A549 (cell line): ENCODE results near the gene MAP3K4. TPM values are rescaled to one million over a fixed set of nuclear protein-coding genes. Genes with fewer than 3 reads are reported as not detected.

Experiments used
- ATAC-seq, 2 experiments: fragments of 200-7000 bp in 1 of 2; fragments of >200 bp in 1 of 2; cut with Nextera tagmentation in 1 of 2; cut with Tn5 transposase in 1 of 2; 3 replicates each; pipeline versions ENCODE4 v1.8.0 to v1.9.1; 2018 to 2020; ENCODE audit warnings: mild to moderate bottlenecking in 1 of 2, moderate library complexity in 1 of 2
- CTCF ChIA-PET: fragments of 300-600 bp; sonication (Branson Sonifier 250); formaldehyde crosslinking; extraction: SDS; loops from one replicate; lab custom pipeline; 2021; ENCODE audit warnings: antibody characterized with exemption, inconsistent platforms; lab: Yijun Ruan, JAX
- POLR2A ChIA-PET: fragments of 350-600 bp; formaldehyde crosslinking; extraction: SDS; loops from one replicate; lab custom pipeline; 2021; ENCODE audit warnings: antibody characterized with exemption, inconsistent platforms; lab: Yijun Ruan, JAX
- DNase-seq, 2 experiments: peaks; one replicate each; pipeline versions ENCODE4 v3.0.0 to v3.0.0-alpha.2; 2011 to 2016; ENCODE audit warnings: low read depth in 1 of 2, low spot score in 1 of 2
- FAIRE-seq: peaks from 2 replicates; lab custom pipeline; 2011; peaks lifted over from hg19 to GRCh38; lab: Jason Lieb, UNC
- H3K27ac ChIP-seq, 2 experiments: fragments of >200 bp; sonication (Bioruptor Twin); formaldehyde crosslinking; 3 replicates each; pipeline ENCODE4 v1.5.1; 2016 to 2017
- H3K4me1 ChIP-seq: fragments of >200 bp; sonication (Bioruptor Twin); formaldehyde crosslinking; 3 replicates; pipeline ENCODE4 v1.6.1; 2016
- H3K4me2 ChIP-seq: fragments of >200 bp; sonication (Bioruptor Twin); formaldehyde crosslinking; 3 replicates; pipeline ENCODE4 v1.6.1; 2016
- H3K4me3 ChIP-seq: fragments of >200 bp; sonication (Bioruptor Twin); formaldehyde crosslinking; 3 replicates; pipeline ENCODE4 v1.5.1; 2016
- H3K9me3 ChIP-seq: fragments of >200 bp; sonication (Bioruptor Twin); formaldehyde crosslinking; 3 replicates; pipeline ENCODE4 v1.6.1; 2016
- ATOH8 ChIP-seq: fragments of 250-450 bp; sonication (Bioruptor Pico); IDR thresholded peaks from 2 replicates; pipeline ENCODE4 v1.5.0; 2020; ENCODE audit warnings: low read depth, mild to moderate bottlenecking, moderate library complexity
- ESRRA ChIP-seq: fragments of 150-350 bp; IDR thresholded peaks from 2 replicates; pipeline ENCODE4 v1.6.1; 2014; ENCODE audit warnings: mild to moderate bottlenecking, low read length, borderline replicate concordance
- FOSL2 ChIP-seq, 2 experiments: fragments of 450-650 bp in 1 of 2; fragments of >200 bp in 1 of 2; sonication (Bioruptor Twin) in 1 of 2; formaldehyde crosslinking; IDR thresholded peaks; 2 replicates each; pipeline versions ENCODE4 v1.5.0 to v1.6.1; 2016 to 2020; ENCODE audit warnings: mild to moderate bottlenecking in 1 of 2, moderate library complexity in 1 of 2
- FOXS1 ChIP-seq: fragments of 250-450 bp; sonication (Bioruptor Pico); IDR thresholded peaks from 2 replicates; pipeline ENCODE4 v1.5.0; 2020; ENCODE audit warnings: mild to moderate bottlenecking, moderate library complexity
- HES2 ChIP-seq: fragments of >200 bp; sonication (Bioruptor Twin); formaldehyde crosslinking; IDR thresholded peaks from 2 replicates; pipeline ENCODE4 v1.6.1; 2016
- HEYL ChIP-seq: fragments of 250-450 bp; sonication (Bioruptor Pico); IDR thresholded peaks from 2 replicates; pipeline ENCODE4 v1.8.0; 2021; ENCODE audit warnings: mild to moderate bottlenecking, moderate library complexity
- HOXA7 ChIP-seq: fragments of 250-450 bp; sonication (Bioruptor Pico); IDR thresholded peaks from 2 replicates; pipeline ENCODE4 v1.5.0; 2020; ENCODE audit warnings: mild to moderate bottlenecking, moderate library complexity
- JUNB ChIP-seq: fragments of >200 bp; sonication (Bioruptor Twin); formaldehyde crosslinking; IDR thresholded peaks from 2 replicates; pipeline ENCODE4 v1.6.1; 2016
- MAFK ChIP-seq: fragments of 450-650 bp; IDR thresholded peaks from 2 replicates; pipeline ENCODE4 v1.6.1; 2014; ENCODE audit not compliant: partially characterized antibody
- MYC ChIP-seq: IDR thresholded peaks from 2 replicates; pipeline ENCODE4 v1.6.1; 2012; ENCODE audit warnings: mild to moderate bottlenecking, inconsistent platforms, low read length, improper control_type of control experiment, borderline replicate concordance
- RFX5 ChIP-seq: fragments of 450-650 bp; IDR thresholded peaks from 2 replicates; pipeline ENCODE4 v1.7.1; 2014; ENCODE audit warnings: antibody characterized with exemption, mild to moderate bottlenecking, moderate library complexity
- WGBS: methylation state at CpG from one replicate; pipeline ENCODE4 v1.1.6; 2017; ENCODE audit errors: missing lambda C conversion rate; 5-methylcytosine and 5-hydroxymethylcytosine counted together
- polyA plus RNA-seq, 4 experiments: library from polyadenylated mRNA; depleted of rRNA in 3 of 4; stranded (reverse); fragments of >200 nt; fragmentation: RNase III in 1 of 4; extraction: RNeasy Plus Mini Kit Qiagen cat#74134 plus additional on column Dnase treatment in 1 of 4; gene quantifications; 2 replicates in 3 of 4; 3 replicates in 1 of 4; pipeline ENCODE4 v1.2.3, GENCODE V29; 2011 to 2017
- TF ChIP-seq, protein P1 (sequence below): fragments of >200 bp; sonication (Bioruptor Twin); formaldehyde crosslinking; IDR thresholded peaks from 3 replicates; pipeline ENCODE4 v1.5.1; 2016
- TF ChIP-seq, protein P2 (sequence below): fragments of 250-450 bp; sonication (Bioruptor Pico); IDR thresholded peaks from 2 replicates; pipeline ENCODE4 v1.5.0; 2021; ENCODE audit warnings: mild to moderate bottlenecking, moderate library complexity, borderline replicate concordance
- TF ChIP-seq, protein P3 (sequence below): IDR thresholded peaks from 2 replicates; pipeline ENCODE4 v1.6.1; 2012

MAP3K4 gene
- polyA plus RNA-seq, 2 of the 4 experiments (the other 2 are of a cell fraction), result 7.3 to 13.4 TPM

DNA sequence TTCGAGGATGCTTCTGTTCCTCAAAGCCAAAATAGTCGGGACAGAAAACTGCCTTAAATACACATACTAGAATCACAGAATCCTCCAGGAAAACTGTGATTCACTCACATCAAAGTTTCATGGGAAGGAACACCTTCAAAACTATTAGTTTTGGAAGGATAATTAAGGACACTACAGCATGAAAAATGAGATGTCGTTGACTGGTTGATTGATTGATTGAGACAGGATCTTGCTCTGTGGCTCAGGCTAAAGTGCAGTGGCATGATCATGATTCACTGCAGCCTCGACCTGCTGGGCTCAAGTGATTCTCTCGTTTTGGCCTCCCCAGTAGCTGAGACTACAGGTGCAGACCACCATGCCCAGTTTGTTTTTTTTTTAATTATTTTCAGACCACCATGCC lies 25.7 kb upstream of the MAP3K4 start (continued):
- TF ChIP-seq, protein P1, sequence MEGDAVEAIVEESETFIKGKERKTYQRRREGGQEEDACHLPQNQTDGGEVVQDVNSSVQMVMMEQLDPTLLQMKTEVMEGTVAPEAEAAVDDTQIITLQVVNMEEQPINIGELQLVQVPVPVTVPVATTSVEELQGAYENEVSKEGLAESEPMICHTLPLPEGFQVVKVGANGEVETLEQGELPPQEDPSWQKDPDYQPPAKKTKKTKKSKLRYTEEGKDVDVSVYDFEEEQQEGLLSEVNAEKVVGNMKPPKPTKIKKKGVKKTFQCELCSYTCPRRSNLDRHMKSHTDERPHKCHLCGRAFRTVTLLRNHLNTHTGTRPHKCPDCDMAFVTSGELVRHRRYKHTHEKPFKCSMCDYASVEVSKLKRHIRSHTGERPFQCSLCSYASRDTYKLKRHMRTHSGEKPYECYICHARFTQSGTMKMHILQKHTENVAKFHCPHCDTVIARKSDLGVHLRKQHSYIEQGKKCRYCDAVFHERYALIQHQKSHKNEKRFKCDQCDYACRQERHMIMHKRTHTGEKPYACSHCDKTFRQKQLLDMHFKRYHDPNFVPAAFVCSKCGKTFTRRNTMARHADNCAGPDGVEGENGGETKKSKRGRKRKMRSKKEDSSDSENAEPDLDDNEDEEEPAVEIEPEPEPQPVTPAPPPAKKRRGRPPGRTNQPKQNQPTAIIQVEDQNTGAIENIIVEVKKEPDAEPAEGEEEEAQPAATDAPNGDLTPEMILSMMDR, result no peak
- TF ChIP-seq, all 56 proteins: peak for 0

GRCh38 chr6:160966493-160967229 lies 24.9 kb upstream of the MAP3K4 start:
- no peak overlapping the region for H3K4me2 ChIP-seq
- FAIRE-seq, result no peak
- no peaks in the 10 kb centered on the region for H3K4me1 ChIP-seq
- 61% methylated on average over 7 of the region's 7 CpGs for WGBS
- no peaks in the 10 kb centered on the region for H3K9me3 ChIP-seq
- no peak overlapping the region for H3K4me3 ChIP-seq
- ChIA-PET POLR2A (no interaction called here), CTCF (no interaction called here)
- no peak for ATAC-seq
- TF ChIP-seq MAFK, result peak; percentile 39
- no peak for TF ChIP-seq MYC
- no peak for DNase-seq
- H3K27ac ChIP-seq, result no peak overlapping the region

DNA sequence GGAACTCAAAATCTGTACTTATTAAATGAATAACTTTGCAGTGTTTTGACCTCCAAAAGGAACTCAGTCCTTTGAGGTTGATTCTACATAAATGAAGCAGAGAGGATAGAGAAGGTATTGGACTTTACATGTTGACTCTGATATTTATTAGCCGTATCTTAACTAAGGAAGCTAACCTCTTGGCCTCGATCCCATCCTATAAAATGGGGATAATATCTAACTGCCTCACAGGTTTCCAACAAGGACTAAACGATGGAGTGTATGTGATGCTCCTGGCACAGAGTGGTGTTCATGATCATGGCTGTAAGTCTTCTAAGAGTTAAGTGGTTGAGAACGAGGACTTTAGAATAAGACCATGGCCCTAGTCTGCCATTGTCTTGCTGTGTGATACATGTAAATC lies 24.2 kb upstream of the MAP3K4 start:
- CTCF ChIA-PET, result no interaction called here
- H3K4me3 ChIP-seq, result no peak overlapping the region
- no peak overlapping the region for H3K27ac ChIP-seq
- FAIRE-seq, result no peak
- H3K9me3 ChIP-seq, result no peaks in the 10 kb centered on the region
- 43% methylated on average over 4 of the region's 4 CpGs for WGBS
- TF ChIP-seq ATOH8 (no peak), HOXA7 (CRISPR knock-in tag) (no peak), ESRRA (no peak)
- DNase-seq, result no peak
- H3K4me1 ChIP-seq, result no peaks in the 10 kb centered on the region
- no peak overlapping the region for H3K4me2 ChIP-seq
- no peak for ATAC-seq
- POLR2A ChIA-PET, result no interaction called here

- Histone ChIP-seq H3K4me1 (no peaks in the 10 kb centered on the region), H3K27ac (no peak overlapping the region), H3K9me3 (no peaks in the 10 kb centered on the region), H3K4me3 (no peak overlapping the region), H3K4me2 (no peak overlapping the region)
- POLR2A ChIA-PET, result no interaction called here
- FAIRE-seq, result no peak
- TF ChIP-seq RFX5, result no peak
- no peak for TF ChIP-seq HES2
- TF ChIP-seq, protein P2, sequence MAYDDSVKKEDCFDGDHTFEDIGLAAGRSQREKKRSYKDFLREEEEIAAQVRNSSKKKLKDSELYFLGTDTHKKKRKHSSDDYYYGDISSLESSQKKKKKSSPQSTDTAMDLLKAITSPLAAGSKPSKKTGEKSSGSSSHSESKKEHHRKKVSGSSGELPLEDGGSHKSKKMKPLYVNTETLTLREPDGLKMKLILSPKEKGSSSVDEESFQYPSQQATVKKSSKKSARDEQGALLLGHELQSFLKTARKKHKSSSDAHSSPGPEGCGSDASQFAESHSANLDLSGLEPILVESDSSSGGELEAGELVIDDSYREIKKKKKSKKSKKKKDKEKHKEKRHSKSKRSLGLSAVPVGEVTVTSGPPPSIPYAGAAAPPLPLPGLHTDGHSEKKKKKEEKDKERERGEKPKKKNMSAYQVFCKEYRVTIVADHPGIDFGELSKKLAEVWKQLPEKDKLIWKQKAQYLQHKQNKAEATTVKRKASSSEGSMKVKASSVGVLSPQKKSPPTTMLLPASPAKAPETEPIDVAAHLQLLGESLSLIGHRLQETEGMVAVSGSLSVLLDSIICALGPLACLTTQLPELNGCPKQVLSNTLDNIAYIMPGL (CRISPR knock-in tag), result no peak
- TF ChIP-seq FOXS1, result no peak
- TF ChIP-seq HEYL (CRISPR knock-in tag), result no peak
- no peak for TF ChIP-seq JUNB
- TF ChIP-seq, protein P3, sequence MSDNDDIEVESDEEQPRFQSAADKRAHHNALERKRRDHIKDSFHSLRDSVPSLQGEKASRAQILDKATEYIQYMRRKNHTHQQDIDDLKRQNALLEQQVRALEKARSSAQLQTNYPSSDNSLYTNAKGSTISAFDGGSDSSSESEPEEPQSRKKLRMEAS, result no peak
- no peak for TF ChIP-seq FOSL2 (IDR thresholded peaks at IDR 0.05)
- TF ChIP-seq FOSL2 (CRISPR knock-in tag; IDR thresholded peaks at IDR 0.05), result no peak
- 0% methylated on average over 1 of the region's 1 CpG for WGBS
- no peak for DNase-seq
- CTCF ChIA-PET, result interaction anchor here (1.0 kb wide), 1 partner anchor 38 kb away, joined by 3 read pairs; no protein-coding TSS in a partner anchor
- ATAC-seq, result no peak
Measured at GRCh38 chr6:160967833-160968232, 23.7 kb upstream of the MAP3K4 start.
